Activated naive CD4-positive, alpha-beta T cell treated with anti-CD3 and anti-CD28 coated beads, Interleukin-2, amount 10 ng/mL, durations not matched to agents 7 days and 5 days (primary cell): ENCODE data around the gene BCL3.
"Not testable (repeated sequence)": the region's sequence is repeated elsewhere in the genome, so short reads cannot be mapped to it uniquely, and the experiment has no call there.

Source experiments
- CTCF ChIA-PET: fragments of 350-600 bp; sonication (Branson Sonifier 250); formaldehyde crosslinking; loops from one replicate; lab custom pipeline; 2021; ENCODE audit warnings: antibody characterized with exemption; lab: Charles Lee
- DNase-seq: peaks from one replicate; pipeline ENCODE4 v3.0.0-alpha.2; 2020
- H3K27ac Mint-ChIP-seq: one replicate; pipeline ENCODE4 v1.8.0; 2021; ENCODE audit warnings: mild to moderate bottlenecking, moderate library complexity, mixed read lengths
- H3K27me3 Mint-ChIP-seq: one replicate; pipeline ENCODE4 v1.8.0; 2021; ENCODE audit warnings: mild to moderate bottlenecking, mixed read lengths
- H3K36me3 Mint-ChIP-seq: one replicate; pipeline ENCODE4 v1.8.0; 2021; ENCODE audit warnings: mixed read lengths
- H3K4me1 Mint-ChIP-seq: one replicate; pipeline ENCODE4 v1.8.0; 2021; ENCODE audit warnings: mixed read lengths
- H3K4me3 Mint-ChIP-seq: one replicate; pipeline ENCODE4 v1.8.0; 2021; ENCODE audit warnings: mild to moderate bottlenecking, moderate library complexity, mixed read lengths
- H3K9me3 Mint-ChIP-seq: one replicate; pipeline ENCODE4 v1.8.0; 2021; ENCODE audit warnings: mixed read lengths

Gene BCL3

DNA sequence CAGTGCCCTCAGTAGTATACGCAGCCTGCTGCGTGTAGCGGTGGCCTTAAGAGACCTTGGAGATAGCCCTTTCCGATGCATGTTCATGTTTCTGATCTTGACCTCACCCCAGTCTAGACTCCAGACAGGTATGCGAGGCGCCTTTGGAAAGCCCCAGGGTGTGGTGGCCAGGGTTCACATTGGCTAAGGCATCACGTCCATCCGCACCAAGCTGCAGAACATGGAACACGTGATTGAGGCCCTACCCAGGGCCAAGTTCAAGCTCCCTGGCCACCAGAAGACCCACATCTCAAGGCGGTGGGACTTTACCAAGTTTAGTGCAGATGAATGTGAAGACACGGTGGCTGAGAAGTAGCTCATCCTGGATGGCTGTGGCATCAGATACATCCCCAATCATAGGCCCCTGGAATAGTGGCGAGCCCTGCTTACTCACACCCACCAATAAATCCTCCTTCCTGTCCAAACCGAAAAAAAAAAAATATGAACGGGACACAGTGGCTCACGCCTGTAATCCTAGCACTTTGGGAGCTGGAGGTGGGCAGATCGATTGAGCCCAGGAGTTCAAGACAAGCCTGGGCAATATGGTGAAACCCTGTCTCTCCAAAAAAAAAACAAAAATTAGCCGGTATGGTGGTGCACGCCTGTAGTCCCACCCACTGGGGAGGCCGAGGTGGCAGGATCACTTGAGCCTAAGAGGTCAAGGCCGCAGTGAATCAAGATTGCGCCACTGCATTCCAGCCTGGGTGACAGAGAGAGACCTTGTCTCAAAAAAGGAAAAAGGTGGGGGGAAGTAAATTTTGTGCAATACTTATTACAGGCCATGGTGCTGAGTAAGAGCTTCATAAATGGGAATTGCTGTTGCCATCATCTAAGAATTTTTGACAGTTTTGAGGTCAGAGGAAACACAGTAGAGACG lies 16.8 kb downstream of the BCL3 start:
- peaks cover 7% of the 10 kb centered on the region for H3K9me3 Mint-ChIP-seq
- peaks cover 5% of the 10 kb centered on the region for H3K27me3 Mint-ChIP-seq
- peaks cover 13% of the 10 kb centered on the region for H3K36me3 Mint-ChIP-seq
- no peak for DNase-seq
- H3K27ac Mint-ChIP-seq, result no peak overlapping the region
- H3K4me3 Mint-ChIP-seq, result no peak overlapping the region
- peaks cover 58% of the 10 kb centered on the region for H3K4me1 Mint-ChIP-seq
- CTCF ChIA-PET, result interaction anchor here (16.1 kb wide), 1 partner anchor 41 kb away, joined by 385 read pairs; no protein-coding TSS in a partner anchor

DNA sequence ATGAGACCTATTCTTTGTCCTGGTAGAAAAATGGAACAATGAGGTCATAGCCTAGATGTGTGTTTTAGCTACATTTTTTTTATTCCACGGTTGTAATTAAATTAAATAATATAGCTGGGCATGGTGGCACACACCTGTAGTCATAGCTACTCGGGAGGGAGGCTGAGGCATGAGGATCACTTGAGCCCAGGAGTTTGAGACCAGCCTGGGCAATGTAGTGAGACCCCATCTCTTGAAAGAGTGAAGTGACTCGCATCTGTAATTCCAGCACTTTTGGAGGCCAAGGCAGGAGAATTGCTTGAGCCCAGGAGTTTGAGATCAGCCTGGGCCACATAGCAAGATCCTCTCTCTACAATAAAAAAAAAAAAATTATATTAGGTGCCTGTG lies 17.4 kb downstream of the BCL3 start:
- CTCF ChIA-PET, result interaction anchor here (16.1 kb wide), 1 partner anchor 42 kb away, joined by 385 read pairs; no protein-coding TSS in a partner anchor
- Mint-ChIP-seq H3K36me3 (peaks cover 9% of the 10 kb centered on the region), H3K27ac (no peak overlapping the region), H3K4me3 (no peak overlapping the region), H3K4me1 (peaks cover 58% of the 10 kb centered on the region), H3K9me3 (peaks cover 7% of the 10 kb centered on the region), H3K27me3 (peaks cover 5% of the 10 kb centered on the region)
- DNase-seq, result no peak

DNA sequence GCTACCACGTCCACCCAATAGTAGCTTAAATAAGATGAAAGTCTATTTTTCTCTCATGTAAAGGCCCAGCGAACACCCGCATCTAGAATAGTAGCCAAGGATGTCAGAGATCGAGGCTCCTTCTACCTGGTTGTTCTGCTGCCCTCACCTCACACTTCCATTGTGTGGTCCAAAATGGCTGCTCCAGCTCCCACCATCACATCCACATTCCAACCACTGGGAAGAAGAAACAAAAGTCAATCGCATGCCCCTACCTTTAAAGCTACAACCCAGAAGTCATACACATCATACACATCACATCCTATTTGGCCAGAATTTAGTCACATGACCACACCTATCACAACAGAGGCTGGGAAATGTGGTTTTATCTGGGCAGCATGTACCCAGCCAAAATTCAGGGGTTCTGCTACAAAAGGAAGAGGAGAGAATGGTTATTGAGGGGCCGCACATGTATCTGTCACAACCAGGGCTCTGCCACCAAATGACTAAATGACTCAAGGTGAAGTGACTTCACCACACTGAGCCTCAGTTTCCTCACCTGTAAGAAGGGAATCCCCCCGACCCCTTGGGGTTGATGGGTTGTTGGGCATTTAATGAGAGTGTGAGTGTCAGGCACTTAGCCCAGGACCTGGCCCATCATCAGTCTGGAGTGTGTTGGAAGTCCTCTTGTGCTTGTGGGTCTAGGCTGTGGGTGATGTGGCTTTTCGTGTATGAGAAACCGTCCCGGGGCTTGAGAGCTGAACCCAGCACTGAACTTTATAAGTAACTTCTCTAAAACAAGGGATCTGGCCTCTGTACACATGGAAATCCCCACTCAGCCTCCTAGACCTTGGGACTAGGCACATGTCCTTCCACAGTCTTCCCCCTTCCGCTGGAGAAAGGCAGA lies 19.0 kb downstream of the BCL3 start:
- CTCF ChIA-PET, result interaction anchor here (1.3 to 16.1 kb wide), 2 partner anchors 43 to 79 kb away, joined by 4 to 385 read pairs; no protein-coding TSS in a partner anchor
- DNase-seq, result no peak
- peak overlapping the region; percentile 5 for H3K27ac Mint-ChIP-seq
- H3K27me3 Mint-ChIP-seq, result peaks cover 5% of the 10 kb centered on the region
- H3K4me3 Mint-ChIP-seq, result no peak overlapping the region
- H3K36me3 Mint-ChIP-seq, result peaks cover 8% of the 10 kb centered on the region
- H3K4me1 Mint-ChIP-seq, result peaks cover 55% of the 10 kb centered on the region
- peaks cover 7% of the 10 kb centered on the region for H3K9me3 Mint-ChIP-seq

DNA sequence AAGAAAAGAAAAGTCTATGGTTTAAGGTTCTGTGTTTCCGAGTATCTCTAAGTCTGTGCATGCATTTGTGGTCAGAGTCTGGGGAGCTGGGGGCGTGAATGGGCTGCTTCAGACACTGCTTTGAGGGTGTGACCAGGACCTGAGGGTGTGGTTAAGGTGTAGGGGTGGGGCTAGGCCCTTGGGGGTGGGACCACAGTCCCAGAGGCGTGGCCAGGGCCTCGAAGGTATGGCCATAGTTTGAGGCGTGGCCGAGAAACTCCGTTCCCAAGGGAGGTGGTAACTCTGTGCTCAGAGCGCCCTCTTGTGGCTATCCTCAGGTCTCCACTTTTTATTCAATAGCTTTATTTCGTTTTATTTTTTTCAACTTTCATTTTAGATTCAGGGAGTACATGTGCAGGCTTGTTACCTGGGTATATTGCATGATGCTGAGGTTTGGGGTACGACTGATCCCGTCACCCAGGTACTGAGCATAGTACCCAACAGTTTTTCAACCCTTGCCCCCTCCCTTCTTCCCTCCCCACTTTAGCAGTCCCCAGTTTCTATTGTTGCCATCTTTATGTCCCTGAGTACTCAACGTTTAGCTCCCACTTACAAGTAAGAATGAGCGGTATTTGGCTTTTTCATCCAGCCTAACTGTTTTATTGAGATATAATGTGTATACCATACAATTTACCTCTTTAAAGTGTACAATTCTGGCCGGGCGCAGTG lies 22.2 kb downstream of the BCL3 start:
- peaks cover 7% of the 10 kb centered on the region for H3K9me3 Mint-ChIP-seq
- H3K27me3 Mint-ChIP-seq, result peaks cover 10% of the 10 kb centered on the region
- peaks cover 38% of the 10 kb centered on the region for H3K4me1 Mint-ChIP-seq
- peak overlapping the region; percentile 8 for H3K4me3 Mint-ChIP-seq
- DNase-seq, result peak; percentile 98
- H3K36me3 Mint-ChIP-seq, result peaks cover 4% of the 10 kb centered on the region
- H3K27ac Mint-ChIP-seq, result peak overlapping the region; percentile 54
- CTCF ChIA-PET, result interaction anchor here (0.6 to 16.1 kb wide), 23 partner anchors 9 to 199 kb away, joined by 3 to 385 read pairs (median 5); partner anchors contain the start of gene NECTIN2

DNA sequence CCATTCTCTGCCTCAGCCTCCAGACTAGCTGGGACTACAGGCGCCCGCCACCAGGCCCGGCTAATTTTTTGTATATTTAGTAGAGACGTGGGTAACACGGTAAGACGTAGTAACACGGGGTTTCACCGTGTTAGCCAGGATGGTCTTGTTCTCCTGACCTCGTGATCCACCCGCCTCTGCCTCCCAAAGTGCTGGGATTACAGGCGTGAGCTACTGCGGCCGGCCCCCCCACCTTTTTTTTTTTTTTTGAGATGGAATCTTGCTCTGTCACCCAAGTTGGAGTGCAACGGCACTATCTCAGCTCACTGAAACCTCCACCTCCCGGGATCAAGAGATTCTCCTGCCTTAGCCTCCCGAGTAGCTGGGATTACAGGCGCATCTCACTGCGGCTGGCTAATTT lies 23.6 kb downstream of the BCL3 start:
- peaks cover 38% of the 10 kb centered on the region for H3K4me1 Mint-ChIP-seq
- not testable (repeated sequence) for H3K27ac Mint-ChIP-seq, H3K36me3 Mint-ChIP-seq

DNA sequence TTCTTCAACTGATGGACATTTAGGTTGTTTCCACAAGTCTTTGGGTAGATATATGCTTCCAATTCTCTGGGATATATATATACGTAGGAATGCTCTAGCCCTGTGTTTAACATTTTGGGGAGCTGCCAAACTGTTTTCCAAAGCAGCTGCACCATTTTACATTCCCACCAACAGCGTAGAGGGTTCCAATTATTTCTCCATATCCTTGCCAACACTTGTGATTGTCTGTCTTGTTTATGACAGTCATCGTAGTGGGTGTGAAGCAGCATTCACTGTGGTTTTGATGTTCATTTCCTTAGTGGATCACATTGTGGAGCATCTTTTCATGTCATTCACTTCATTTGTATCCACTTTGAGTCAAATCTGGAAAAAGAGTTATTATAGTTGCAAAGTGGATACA lies 24.5 kb downstream of the BCL3 start:
- Mint-ChIP-seq H3K27ac (no peak overlapping the region), H3K9me3 (peaks cover 5% of the 10 kb centered on the region), H3K4me1 (peaks cover 29% of the 10 kb centered on the region), H3K4me3 (no peak overlapping the region), H3K36me3 (peaks cover 4% of the 10 kb centered on the region), H3K27me3 (peaks cover 23% of the 10 kb centered on the region)
- CTCF ChIA-PET, result interaction anchor here (1.6 to 16.1 kb wide), 5 partner anchors 11 to 119 kb away, joined by 4 to 385 read pairs (median 26); no protein-coding TSS in a partner anchor
- no peak for DNase-seq

More for the DNA sequence above, 23.6 kb downstream of the BCL3 start:
- H3K9me3 Mint-ChIP-seq, DNase-seq, H3K4me3 Mint-ChIP-seq: not testable (repeated sequence)
- peaks cover 18% of the 10 kb centered on the region for H3K27me3 Mint-ChIP-seq
- CTCF ChIA-PET, result interaction anchor here (1.5 to 16.1 kb wide), 7 partner anchors 11 to 201 kb away, joined by 4 to 385 read pairs (median 16); no protein-coding TSS in a partner anchor

DNA sequence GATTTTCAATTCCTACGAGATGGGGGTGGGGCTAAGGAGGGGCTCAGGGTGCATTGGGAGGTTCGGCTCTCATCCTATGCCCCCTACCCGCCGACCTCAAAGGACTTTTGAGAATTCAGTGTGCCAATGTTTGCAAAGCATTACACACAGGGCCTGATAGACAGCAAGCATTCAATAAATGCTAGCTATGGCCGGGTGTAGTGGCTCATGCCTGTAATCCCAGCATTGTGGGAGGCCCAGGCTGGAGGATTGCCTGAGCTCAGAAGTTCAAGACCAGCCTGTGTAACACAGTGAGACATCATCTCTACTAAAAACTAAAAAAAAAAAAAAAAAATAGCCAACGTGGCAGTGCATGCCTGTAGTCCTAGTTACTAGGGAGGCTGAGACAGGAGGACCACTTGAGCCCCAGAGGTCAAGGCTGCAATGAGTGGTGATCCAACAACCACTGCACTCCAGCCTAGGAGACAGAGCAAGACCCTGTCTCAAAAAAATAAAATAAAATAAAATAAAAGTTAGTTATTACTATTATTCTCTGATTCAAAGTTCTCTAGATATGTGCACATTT lies 27.2 kb downstream of the BCL3 start:
- peaks cover 6% of the 10 kb centered on the region for H3K4me1 Mint-ChIP-seq
- H3K9me3 Mint-ChIP-seq, result no peaks in the 10 kb centered on the region
- peaks cover 24% of the 10 kb centered on the region for H3K27me3 Mint-ChIP-seq
- H3K4me3 Mint-ChIP-seq, result no peak overlapping the region
- no peaks in the 10 kb centered on the region for H3K36me3 Mint-ChIP-seq
- CTCF ChIA-PET, result interaction anchor here (0.9 to 16.1 kb wide), 3 partner anchors 9 to 86 kb away, joined by 3 to 385 read pairs (median 5); no protein-coding TSS in a partner anchor
- no peak overlapping the region for H3K27ac Mint-ChIP-seq
- no peak for DNase-seq

DNA sequence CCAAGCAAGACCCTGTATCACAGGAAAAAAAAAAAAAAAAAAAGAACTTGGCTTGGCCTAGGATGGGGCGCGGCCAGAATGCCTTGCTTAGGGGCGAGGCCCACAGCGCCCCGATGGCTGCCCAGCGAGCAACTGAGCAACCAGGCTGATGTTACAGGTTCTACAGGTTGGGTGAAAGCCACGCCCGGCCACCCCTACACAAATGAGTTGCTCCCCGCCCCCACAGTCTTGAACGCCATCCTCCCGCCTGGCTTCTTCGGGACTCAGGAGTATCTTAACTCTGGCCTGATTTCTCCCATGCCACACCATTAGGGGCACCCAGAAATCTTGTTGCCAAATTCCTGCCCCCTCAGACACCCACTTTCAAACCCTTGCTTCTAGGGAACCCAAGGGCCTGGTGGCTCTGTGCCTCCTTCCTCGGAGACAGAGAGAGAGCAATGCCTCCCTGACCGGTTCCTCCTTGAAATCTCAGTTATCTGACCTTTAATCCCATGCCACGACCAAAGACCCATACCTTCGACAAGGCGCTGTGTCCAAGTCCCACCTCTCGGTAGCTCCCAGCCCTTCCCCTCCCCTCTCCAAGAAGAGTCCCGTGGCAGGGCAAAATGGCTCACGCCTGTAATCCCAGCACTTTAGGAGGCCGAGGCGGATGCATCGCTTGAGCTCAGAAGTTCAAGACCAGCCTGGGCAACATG lies 28.0 kb downstream of the BCL3 start:
- Mint-ChIP-seq H3K4me1 (peaks cover 3% of the 10 kb centered on the region), H3K27me3 (peaks cover 24% of the 10 kb centered on the region), H3K4me3 (no peak overlapping the region), H3K27ac (no peak overlapping the region), H3K36me3 (no peaks in the 10 kb centered on the region), H3K9me3 (no peaks in the 10 kb centered on the region)
- no peak for DNase-seq
- CTCF ChIA-PET, result interaction anchor here (0.9 to 16.1 kb wide), 3 partner anchors 8 to 86 kb away, joined by 3 to 385 read pairs (median 5); no protein-coding TSS in a partner anchor

DNA sequence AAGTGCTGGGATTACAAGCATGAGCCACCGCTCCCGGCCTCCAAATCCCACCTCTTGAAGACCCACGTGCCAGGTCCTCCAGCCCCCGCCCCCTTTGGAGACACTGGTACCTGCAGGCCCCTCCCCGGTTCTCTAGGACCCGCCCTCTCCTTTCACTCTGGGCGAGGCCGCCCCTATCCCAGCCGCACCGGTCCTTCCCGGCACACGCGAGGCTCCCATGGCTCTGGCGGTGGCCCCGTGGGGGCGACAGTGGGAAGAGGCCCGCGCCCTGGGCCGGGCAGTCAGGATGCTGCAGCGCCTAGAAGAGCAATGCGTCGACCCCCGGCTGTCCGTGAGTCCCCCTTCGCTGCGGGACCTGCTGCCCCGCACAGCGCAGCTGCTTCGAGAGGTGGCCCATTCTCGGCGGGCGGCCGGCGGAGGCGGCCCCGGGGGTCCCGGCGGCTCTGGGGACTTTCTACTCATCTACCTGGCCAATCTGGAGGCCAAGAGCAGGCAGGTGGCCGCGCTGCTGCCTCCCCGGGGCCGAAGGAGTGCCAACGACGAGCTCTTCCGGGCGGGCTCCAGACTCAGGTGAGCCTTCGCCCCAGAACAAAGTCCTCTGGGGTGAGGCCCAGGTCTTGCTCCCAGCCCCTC lies 29.3 kb downstream of the BCL3 start, which contains the start of gene CBLC:
Gene CBLC (plus strand): TSS at position 176 of the 633 bp plus-strand sequence. CDS start 42 bp downstream, at position 218.
- no peak within 1 kb of the TSS for H3K4me3 Mint-ChIP-seq

DNA sequence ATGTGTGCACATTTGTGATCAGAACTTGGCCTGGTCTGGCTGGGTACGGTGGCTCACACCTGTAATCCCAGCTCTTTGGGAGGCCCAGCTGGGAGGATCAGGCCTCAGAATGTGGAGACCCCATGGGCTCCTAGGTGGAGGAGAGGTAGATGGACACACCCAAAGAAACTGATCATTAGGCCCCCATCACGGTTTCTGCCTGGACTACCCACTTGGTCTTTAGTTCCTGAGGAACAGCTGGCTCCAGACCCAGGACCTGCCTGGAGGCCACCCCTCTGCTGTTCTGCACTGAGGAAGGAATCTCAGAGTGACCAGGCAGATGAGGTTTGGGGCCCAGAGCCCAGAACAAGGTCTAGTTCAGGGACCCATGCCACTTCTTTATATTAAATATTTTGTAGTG lies 30.6 kb downstream of the BCL3 start:
- Mint-ChIP-seq H3K36me3 (no peaks in the 10 kb centered on the region), H3K4me3 (no peak overlapping the region), H3K4me1 (peaks cover under 1% of the 10 kb centered on the region), H3K9me3 (no peaks in the 10 kb centered on the region), H3K27me3 (peaks cover 27% of the 10 kb centered on the region), H3K27ac (no peak overlapping the region)
- CTCF ChIA-PET, result interaction anchor here (6.3 kb wide), 1 partner anchor 56 kb away, joined by 44 read pairs; no protein-coding TSS in a partner anchor
- no peak for DNase-seq

More for the DNA sequence above, 29.3 kb downstream of the BCL3 start, which contains the start of gene CBLC:
- H3K4me1 Mint-ChIP-seq, result no peaks in the 10 kb centered on the region
- no peak within 1 kb of the TSS for H3K27ac Mint-ChIP-seq
- H3K36me3 Mint-ChIP-seq, result no peaks in the 10 kb centered on the region
- no peak for DNase-seq
- no peaks in the 10 kb centered on the region for H3K9me3 Mint-ChIP-seq
- CTCF ChIA-PET, result no interaction called here
- peaks cover 24% of the 10 kb centered on the region for H3K27me3 Mint-ChIP-seq

DNA sequence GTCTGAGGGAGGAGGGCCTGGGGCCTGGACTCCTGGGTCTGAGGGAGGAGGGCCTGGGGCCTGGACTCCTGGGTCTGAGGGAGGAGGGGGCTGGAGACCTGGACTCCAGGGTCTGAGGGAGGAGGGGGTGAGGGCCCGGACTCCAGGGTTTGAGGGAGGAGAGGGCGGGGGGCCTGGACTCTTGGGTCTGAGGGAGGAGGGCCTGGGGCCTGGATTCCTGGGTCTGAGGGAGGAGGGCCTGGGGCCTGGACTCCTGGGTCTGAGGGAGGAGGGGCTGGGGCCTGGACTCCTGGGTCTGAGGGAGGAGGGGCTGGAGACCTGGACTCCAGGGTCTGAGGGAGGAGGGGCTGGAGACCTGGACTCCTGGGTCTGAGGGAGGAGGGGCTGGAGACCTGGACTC lies 33.2 kb downstream of the BCL3 start:
- peaks cover 24% of the 10 kb centered on the region for H3K27me3 Mint-ChIP-seq
- CTCF ChIA-PET, result interaction anchor here (1.0 to 6.3 kb wide), 7 partner anchors 10 to 211 kb away, joined by 3 to 44 read pairs (median 4); no protein-coding TSS in a partner anchor
- H3K9me3 Mint-ChIP-seq, H3K36me3 Mint-ChIP-seq, H3K4me1 Mint-ChIP-seq, DNase-seq, H3K4me3 Mint-ChIP-seq, H3K27ac Mint-ChIP-seq: not testable (repeated sequence)

DNA sequence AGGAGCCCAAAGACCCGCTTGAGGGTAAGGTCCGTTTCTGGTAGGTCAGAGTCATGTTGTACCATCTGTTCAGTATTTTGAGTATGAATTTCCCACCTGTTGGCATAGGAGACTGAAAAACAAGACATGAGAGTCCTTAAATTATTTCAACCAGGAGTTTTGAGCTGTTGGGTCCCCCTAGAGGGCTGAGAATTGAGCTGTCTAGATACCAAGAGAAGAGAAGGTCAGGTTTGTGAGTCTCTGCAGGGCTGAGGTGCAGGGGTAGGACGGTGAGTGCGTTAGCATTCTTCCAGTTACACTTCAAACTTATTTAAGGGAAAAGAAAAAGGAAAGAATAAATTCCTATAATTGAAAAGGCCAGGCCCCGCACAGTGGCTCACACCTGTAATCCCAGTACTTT lies 34.2 kb downstream of the BCL3 start:
- CTCF ChIA-PET, result interaction anchor here (0.7 to 6.3 kb wide), 9 partner anchors 11 to 212 kb away, joined by 3 to 44 read pairs (median 6); partner anchors contain the start of gene NECTIN2
- Mint-ChIP-seq H3K36me3 (no peaks in the 10 kb centered on the region), H3K4me3 (no peak overlapping the region), H3K27ac (no peak overlapping the region), H3K27me3 (peaks cover 19% of the 10 kb centered on the region), H3K9me3 (no peaks in the 10 kb centered on the region), H3K4me1 (peaks cover 4% of the 10 kb centered on the region)
- DNase-seq, result no peak
